Activated B cell treated with CpG ODN at 0.5 μM for 24 hours (primary cell): Measurements from ENCODE around the gene GPC4. TPM values are rescaled to one million over a fixed set of nuclear protein-coding genes. Genes with fewer than 3 reads are reported as not detected.

Experiments used
- ATAC-seq: fragments of 200-7000 bp; cut with Tn5 transposase; one replicate; pipeline ENCODE4 v1.10.0; 2021; ENCODE audit warnings: low read depth, mild to moderate bottlenecking, moderate library complexity
- CTCF ChIA-PET: fragments of 350-600 bp; sonication (Branson Sonifier 250); formaldehyde crosslinking; loops from one replicate; lab custom pipeline; 2021; ENCODE audit warnings: antibody characterized with exemption; lab: Charles Lee
- POLR2A ChIA-PET: fragments of 350-600 bp; sonication (Branson Sonifier 250); formaldehyde crosslinking; loops from one replicate; lab custom pipeline; 2021; ENCODE audit warnings: antibody characterized with exemption; lab: Charles Lee
- DNase-seq: peaks from one replicate; pipeline ENCODE4 v3.0.0; 2022
- H3K27ac Mint-ChIP-seq: one replicate; pipeline ENCODE4 v1.8.0; 2020; ENCODE audit warnings: mixed read lengths
- H3K27me3 Mint-ChIP-seq: one replicate; pipeline ENCODE4 v1.8.0; 2021; ENCODE audit warnings: mixed read lengths
- H3K36me3 Mint-ChIP-seq: one replicate; pipeline ENCODE4 v1.8.0; 2021; ENCODE audit warnings: low read depth, mixed read lengths
- H3K4me1 Mint-ChIP-seq: one replicate; pipeline ENCODE4 v1.8.0; 2021; ENCODE audit warnings: mixed read lengths
- H3K4me3 Mint-ChIP-seq: one replicate; pipeline ENCODE4 v1.8.0; 2020; ENCODE audit warnings: mild to moderate bottlenecking, mixed read lengths
- H3K9me3 Mint-ChIP-seq: one replicate; pipeline ENCODE4 v1.8.0; 2020; ENCODE audit warnings: mixed read lengths
- CTCF ChIP-seq: fragments of 200-600 bp; IDR thresholded peaks from one replicate; pipeline ENCODE4 v1.8.0; 2022; ENCODE audit warnings: antibody characterized with exemption, mild to moderate bottlenecking
- intact Hi-C: fragments of 100-400 bp; cut with micrococcal nuclease; formaldehyde crosslinking; loops from one replicate; pipeline ENCODE4 v1.15.1; 2024
- total RNA-seq: library from RNA; stranded (reverse); gene quantifications from 2 replicates; pipeline ENCODE4 v1.2.3, GENCODE V29; 2022

The GPC4 gene
- total RNA-seq, 1 donor from 2014 or later, result 0.16 TPM

GRCh38 chrX:133437356-133437755 lies 22.1 kb upstream of the GPC4 start:
- no peak overlapping the region for H3K27ac Mint-ChIP-seq
- ATAC-seq (no peak), DNase-seq (no peak)
- peaks cover 2% of the 10 kb centered on the region for H3K9me3 Mint-ChIP-seq
- H3K36me3 Mint-ChIP-seq, result no peaks in the 10 kb centered on the region
- H3K27me3 Mint-ChIP-seq, result no peaks in the 10 kb centered on the region
- TF ChIP-seq CTCF, result no peak
- ChIA-PET POLR2A (no interaction called here), CTCF (no interaction called here)
- no peak overlapping the region for H3K4me3 Mint-ChIP-seq
- intact Hi-C loops, result no loop called here
- no peaks in the 10 kb centered on the region for H3K4me1 Mint-ChIP-seq

GRCh38 chrX:133435544-133436124 lies 20.3 kb upstream of the GPC4 start:
- ChIA-PET POLR2A (no interaction called here), CTCF (no interaction called here)
- no peak for TF ChIP-seq CTCF
- H3K9me3 Mint-ChIP-seq, result peaks cover 2% of the 10 kb centered on the region
- intact Hi-C loops, result no loop called here
- no peak for DNase-seq
- H3K27me3 Mint-ChIP-seq, result no peaks in the 10 kb centered on the region
- no peak overlapping the region for H3K4me3 Mint-ChIP-seq
- no peak overlapping the region for H3K27ac Mint-ChIP-seq
- no peaks in the 10 kb centered on the region for H3K36me3 Mint-ChIP-seq
- ATAC-seq, result no peak
- H3K4me1 Mint-ChIP-seq, result no peaks in the 10 kb centered on the region

- no peak for TF ChIP-seq CTCF
- H3K27me3 Mint-ChIP-seq, result no peaks in the 10 kb centered on the region
- intact Hi-C loops, result no loop called here
- H3K4me3 Mint-ChIP-seq, result no peak overlapping the region
- ChIA-PET CTCF (no interaction called here), POLR2A (no interaction called here)
- H3K27ac Mint-ChIP-seq, result no peak overlapping the region
- H3K4me1 Mint-ChIP-seq, result no peaks in the 10 kb centered on the region
- DNase-seq (no peak), ATAC-seq (no peak)
- H3K9me3 Mint-ChIP-seq, result peaks cover 2% of the 10 kb centered on the region
- no peaks in the 10 kb centered on the region for H3K36me3 Mint-ChIP-seq
These were observed 19.0 kb upstream of the GPC4 start for GRCh38 chrX:133434197-133434820.

- ATAC-seq (no peak), DNase-seq (no peak)
- peaks cover 6% of the 10 kb centered on the region for H3K4me1 Mint-ChIP-seq
- H3K4me3 Mint-ChIP-seq, result no peak overlapping the region
- no peak overlapping the region for H3K27ac Mint-ChIP-seq
- peaks cover 7% of the 10 kb centered on the region for H3K27me3 Mint-ChIP-seq
- intact Hi-C loops, result no loop called here
- no peaks in the 10 kb centered on the region for H3K36me3 Mint-ChIP-seq
- POLR2A ChIA-PET, result no interaction called here
- CTCF ChIA-PET, result no interaction called here
- TF ChIP-seq CTCF, result no peak
- H3K9me3 Mint-ChIP-seq, result no peaks in the 10 kb centered on the region
These were observed 4.6 kb upstream of the GPC4 start for GRCh38 chrX:133419911-133420310.

GRCh38 chrX:133418588-133418987 lies 3.3 kb upstream of the GPC4 start:
- Mint-ChIP-seq H3K36me3 (no peaks in the 10 kb centered on the region), H3K27me3 (peaks cover 9% of the 10 kb centered on the region), H3K4me1 (peaks cover 11% of the 10 kb centered on the region), H3K9me3 (no peaks in the 10 kb centered on the region), H3K27ac (no peak overlapping the region), H3K4me3 (no peak overlapping the region)
- ChIA-PET POLR2A (no interaction called here), CTCF (no interaction called here)
- DNase-seq (no peak), ATAC-seq (no peak)
- TF ChIP-seq CTCF, result no peak
- intact Hi-C loops, result no loop called here
